Kidney epithelial cell (primary cell): Measurements from ENCODE around the gene PRLR. TPM values are rescaled to one million over a fixed set of nuclear protein-coding genes. Genes with fewer than 3 reads are reported as not detected.
A peak's percentile ranks its signal among the peaks of the same experiment; 100 is the strongest.

Source experiments
- DNase-seq: peaks from one replicate; pipeline ENCODE4 v3.0.0-alpha.2; 2010; ENCODE audit warnings: low read depth
- H3K27me3 ChIP-seq: 2 replicates; pipeline ENCODE4 v1.6.0; 2011; ENCODE audit warnings: low read length; ENCODE audit not compliant: control insufficient read depth, insufficient read depth
- H3K36me3 ChIP-seq: 2 replicates; pipeline ENCODE4 v1.5.1; 2011; ENCODE audit warnings: low read length; ENCODE audit not compliant: control insufficient read depth, insufficient read depth
- H3K4me3 ChIP-seq: 2 replicates; pipeline ENCODE4 v1.5.1; 2011; ENCODE audit warnings: low read depth, mild to moderate bottlenecking, control low read depth, low read length
- total RNA-seq: library from RNA; depleted of rRNA; stranded (reverse); fragments of >200 nt; gene quantifications from 2 replicates; pipeline ENCODE4 v1.2.3, GENCODE V29; 2015
- TF ChIP-seq, protein P1 (sequence below): IDR thresholded peaks from 2 replicates; pipeline ENCODE4 v1.5.1; 2011; ENCODE audit warnings: mild to moderate bottlenecking, moderate library complexity, low read length, control low read depth, inconsistent platforms; ENCODE audit not compliant: insufficient read depth, poor library complexity, severe bottlenecking

PRLR gene
- total RNA-seq, 1 donor from 2014 or later: 3.8 TPM

DNA sequence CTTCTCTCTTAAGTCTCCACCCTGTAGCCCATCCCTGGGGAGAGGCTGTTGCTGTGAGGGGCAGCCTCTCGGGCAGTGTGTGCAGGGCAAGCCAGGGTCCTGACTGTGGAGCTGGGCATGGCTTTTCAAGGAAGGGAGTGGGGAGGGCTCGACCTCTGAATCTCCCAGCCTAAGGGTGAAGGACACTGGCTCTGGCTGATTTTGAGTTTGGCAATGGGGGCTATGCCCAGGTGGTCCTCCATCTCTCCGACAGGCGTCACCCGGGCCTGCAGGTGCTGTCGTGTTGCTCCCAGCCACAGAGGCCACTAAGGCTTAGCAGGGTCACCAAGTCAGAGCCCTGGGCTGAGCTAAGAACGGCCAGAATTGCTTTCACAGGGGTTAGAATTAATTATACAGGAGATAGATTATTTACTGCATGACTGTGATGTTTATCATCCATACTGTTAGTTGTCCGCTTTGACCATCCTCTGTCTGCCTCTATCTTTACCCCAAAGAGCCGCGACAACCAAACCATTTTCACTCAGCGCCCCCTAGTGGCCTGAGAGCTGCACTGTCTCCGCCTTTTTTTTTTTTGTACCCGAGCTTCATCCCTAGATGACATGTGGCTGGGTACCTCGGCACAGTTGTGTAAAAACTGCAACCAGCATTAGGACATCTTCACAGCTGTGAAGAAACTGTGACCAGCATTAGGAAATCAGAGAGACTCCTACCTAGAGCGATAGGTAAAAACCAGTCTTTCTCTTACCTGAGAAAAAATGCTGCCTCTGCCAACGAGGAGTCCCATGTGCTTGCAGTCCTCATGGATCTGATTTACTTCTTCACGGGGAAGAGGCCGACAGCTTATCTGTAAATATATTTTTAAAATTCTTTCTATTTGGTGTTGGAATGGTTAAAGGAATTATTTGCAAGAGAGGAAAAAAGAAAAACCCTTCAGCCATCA, 227.0 kb downstream of the PRLR start:
- no peak overlapping the region for H3K4me3 ChIP-seq
- no peak for DNase-seq
- TF ChIP-seq, protein P1, sequence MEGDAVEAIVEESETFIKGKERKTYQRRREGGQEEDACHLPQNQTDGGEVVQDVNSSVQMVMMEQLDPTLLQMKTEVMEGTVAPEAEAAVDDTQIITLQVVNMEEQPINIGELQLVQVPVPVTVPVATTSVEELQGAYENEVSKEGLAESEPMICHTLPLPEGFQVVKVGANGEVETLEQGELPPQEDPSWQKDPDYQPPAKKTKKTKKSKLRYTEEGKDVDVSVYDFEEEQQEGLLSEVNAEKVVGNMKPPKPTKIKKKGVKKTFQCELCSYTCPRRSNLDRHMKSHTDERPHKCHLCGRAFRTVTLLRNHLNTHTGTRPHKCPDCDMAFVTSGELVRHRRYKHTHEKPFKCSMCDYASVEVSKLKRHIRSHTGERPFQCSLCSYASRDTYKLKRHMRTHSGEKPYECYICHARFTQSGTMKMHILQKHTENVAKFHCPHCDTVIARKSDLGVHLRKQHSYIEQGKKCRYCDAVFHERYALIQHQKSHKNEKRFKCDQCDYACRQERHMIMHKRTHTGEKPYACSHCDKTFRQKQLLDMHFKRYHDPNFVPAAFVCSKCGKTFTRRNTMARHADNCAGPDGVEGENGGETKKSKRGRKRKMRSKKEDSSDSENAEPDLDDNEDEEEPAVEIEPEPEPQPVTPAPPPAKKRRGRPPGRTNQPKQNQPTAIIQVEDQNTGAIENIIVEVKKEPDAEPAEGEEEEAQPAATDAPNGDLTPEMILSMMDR: peak; percentile 90
- H3K36me3 ChIP-seq: no peaks in the 10 kb centered on the region
- H3K27me3 ChIP-seq: no peaks in the 10 kb centered on the region

DNA sequence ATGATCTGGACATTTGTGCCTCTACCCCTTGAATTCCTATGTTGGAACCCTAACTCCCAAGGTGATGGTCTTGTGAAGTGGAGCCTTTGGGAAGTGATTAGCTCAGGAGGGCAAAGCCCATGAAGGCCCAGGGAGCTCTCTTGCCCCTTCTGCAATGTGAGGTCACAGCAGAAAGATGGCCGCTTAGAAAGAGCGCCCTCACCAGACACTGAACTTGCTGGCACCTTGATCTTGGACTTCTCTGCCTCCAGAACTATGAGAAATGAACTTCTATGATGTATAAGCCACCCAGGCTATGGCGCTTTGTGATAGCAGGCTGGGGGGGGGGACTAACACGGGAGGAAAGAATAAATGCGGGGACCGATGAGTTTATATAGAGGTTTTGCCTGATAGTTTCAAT, 227.8 kb downstream of the PRLR start:
- Histone ChIP-seq H3K27me3 (no peaks in the 10 kb centered on the region), H3K4me3 (no peak overlapping the region), H3K36me3 (no peaks in the 10 kb centered on the region)
- TF ChIP-seq, protein P1: no peak
- DNase-seq: no peak

DNA sequence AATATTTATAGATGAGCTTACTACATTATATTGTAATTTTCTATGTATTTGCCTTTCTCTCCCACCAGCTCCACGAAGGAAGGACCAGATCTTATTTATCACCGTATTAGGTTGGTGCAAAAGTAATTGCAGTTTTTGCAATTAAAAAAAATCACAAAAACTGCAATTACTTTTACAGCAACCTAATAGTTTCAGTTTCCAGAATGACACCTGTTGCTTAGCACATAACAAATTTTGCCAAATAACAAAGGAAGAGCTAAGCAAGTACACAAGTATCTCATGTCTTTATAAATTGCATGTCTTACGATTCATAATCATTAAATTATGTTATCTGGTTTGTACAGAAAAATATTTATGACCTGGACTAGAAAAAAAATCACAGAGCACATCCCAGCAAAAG, 228.4 kb downstream of the PRLR start:
- Histone ChIP-seq H3K36me3 (no peaks in the 10 kb centered on the region), H3K4me3 (no peak overlapping the region), H3K27me3 (no peaks in the 10 kb centered on the region)
- TF ChIP-seq, protein P1: no peak
- no peak for DNase-seq

Other genes starting within 250 kb of the PRLR start
- gene AGXT2, start 182.5 kb downstream of the PRLR start, total RNA-seq: not detected in 2 replicates